A549 (cell line): ENCODE measurements around the gene PHYHIPL.

ENCODE experiments used
- PHF8 ChIP-seq: fragments of 200-600 bp; sonication (generic); IDR thresholded peaks from 2 replicates; pipeline ENCODE4 v1.6.1; 2016; ENCODE audit warnings: low read depth, mild to moderate bottlenecking, antibody characterized with exemption, moderate library complexity, borderline replicate concordance
- POLR2A ChIP-seq: IDR thresholded peaks from 2 replicates; pipeline ENCODE4 v1.6.1; 2012; ENCODE audit warnings: mild to moderate bottlenecking, low read length
- RFX5 ChIP-seq: fragments of 450-650 bp; IDR thresholded peaks from 2 replicates; pipeline ENCODE4 v1.7.1; 2014; ENCODE audit warnings: antibody characterized with exemption, mild to moderate bottlenecking, moderate library complexity
- SMC3 ChIP-seq: fragments of >200 bp; sonication (Bioruptor Twin); formaldehyde crosslinking; IDR thresholded peaks from 3 replicates; pipeline ENCODE4 v1.6.1; 2018; ENCODE audit warnings: inconsistent platforms
- TP53 ChIP-seq: fragments of 250-450 bp; sonication (Bioruptor Pico); IDR thresholded peaks from 2 replicates; pipeline ENCODE4 v1.5.0; 2021; ENCODE audit warnings: mild to moderate bottlenecking, moderate library complexity
- TF ChIP-seq, protein P1 (sequence below): fragments of >200 bp; sonication (Bioruptor Twin); formaldehyde crosslinking; IDR thresholded peaks from 3 replicates; pipeline ENCODE4 v1.5.1; 2016
- TF ChIP-seq, protein P2 (sequence below): fragments of 200-600 bp; sonication (generic); IDR thresholded peaks from 2 replicates; pipeline ENCODE4 v1.6.1; 2016; ENCODE audit warnings: antibody characterized with exemption, mild to moderate bottlenecking, moderate library complexity
- TF ChIP-seq, protein P3 (sequence below): fragments of 250-450 bp; sonication (Bioruptor Pico); IDR thresholded peaks from 2 replicates; pipeline ENCODE4 v1.5.0; 2021; ENCODE audit warnings: mild to moderate bottlenecking, moderate library complexity, borderline replicate concordance

DNA sequence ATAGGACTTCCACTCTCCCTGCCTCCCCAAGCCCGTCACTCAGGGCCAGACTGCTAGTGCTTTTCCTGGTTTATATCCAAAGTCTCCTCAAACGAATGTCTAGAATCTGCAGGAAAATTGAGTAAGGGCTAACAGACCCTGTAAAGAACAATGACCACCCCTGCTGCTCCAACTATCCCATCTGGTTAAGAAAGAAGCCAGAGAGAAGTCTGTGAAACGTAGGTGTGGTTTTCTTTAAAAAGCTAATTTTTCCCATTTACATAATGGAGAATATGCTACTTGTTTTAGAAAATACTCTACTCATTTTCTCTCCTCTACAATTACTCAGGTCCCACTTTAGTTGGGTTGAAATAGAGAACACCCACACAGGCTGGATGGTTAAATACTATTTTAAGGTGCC lies 113.4 kb downstream of the PHYHIPL start:
- TF ChIP-seq, protein P1, sequence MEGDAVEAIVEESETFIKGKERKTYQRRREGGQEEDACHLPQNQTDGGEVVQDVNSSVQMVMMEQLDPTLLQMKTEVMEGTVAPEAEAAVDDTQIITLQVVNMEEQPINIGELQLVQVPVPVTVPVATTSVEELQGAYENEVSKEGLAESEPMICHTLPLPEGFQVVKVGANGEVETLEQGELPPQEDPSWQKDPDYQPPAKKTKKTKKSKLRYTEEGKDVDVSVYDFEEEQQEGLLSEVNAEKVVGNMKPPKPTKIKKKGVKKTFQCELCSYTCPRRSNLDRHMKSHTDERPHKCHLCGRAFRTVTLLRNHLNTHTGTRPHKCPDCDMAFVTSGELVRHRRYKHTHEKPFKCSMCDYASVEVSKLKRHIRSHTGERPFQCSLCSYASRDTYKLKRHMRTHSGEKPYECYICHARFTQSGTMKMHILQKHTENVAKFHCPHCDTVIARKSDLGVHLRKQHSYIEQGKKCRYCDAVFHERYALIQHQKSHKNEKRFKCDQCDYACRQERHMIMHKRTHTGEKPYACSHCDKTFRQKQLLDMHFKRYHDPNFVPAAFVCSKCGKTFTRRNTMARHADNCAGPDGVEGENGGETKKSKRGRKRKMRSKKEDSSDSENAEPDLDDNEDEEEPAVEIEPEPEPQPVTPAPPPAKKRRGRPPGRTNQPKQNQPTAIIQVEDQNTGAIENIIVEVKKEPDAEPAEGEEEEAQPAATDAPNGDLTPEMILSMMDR, result no peak
- TF ChIP-seq, protein P2, sequence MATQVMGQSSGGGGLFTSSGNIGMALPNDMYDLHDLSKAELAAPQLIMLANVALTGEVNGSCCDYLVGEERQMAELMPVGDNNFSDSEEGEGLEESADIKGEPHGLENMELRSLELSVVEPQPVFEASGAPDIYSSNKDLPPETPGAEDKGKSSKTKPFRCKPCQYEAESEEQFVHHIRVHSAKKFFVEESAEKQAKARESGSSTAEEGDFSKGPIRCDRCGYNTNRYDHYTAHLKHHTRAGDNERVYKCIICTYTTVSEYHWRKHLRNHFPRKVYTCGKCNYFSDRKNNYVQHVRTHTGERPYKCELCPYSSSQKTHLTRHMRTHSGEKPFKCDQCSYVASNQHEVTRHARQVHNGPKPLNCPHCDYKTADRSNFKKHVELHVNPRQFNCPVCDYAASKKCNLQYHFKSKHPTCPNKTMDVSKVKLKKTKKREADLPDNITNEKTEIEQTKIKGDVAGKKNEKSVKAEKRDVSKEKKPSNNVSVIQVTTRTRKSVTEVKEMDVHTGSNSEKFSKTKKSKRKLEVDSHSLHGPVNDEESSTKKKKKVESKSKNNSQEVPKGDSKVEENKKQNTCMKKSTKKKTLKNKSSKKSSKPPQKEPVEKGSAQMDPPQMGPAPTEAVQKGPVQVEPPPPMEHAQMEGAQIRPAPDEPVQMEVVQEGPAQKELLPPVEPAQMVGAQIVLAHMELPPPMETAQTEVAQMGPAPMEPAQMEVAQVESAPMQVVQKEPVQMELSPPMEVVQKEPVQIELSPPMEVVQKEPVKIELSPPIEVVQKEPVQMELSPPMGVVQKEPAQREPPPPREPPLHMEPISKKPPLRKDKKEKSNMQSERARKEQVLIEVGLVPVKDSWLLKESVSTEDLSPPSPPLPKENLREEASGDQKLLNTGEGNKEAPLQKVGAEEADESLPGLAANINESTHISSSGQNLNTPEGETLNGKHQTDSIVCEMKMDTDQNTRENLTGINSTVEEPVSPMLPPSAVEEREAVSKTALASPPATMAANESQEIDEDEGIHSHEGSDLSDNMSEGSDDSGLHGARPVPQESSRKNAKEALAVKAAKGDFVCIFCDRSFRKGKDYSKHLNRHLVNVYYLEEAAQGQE, result no peak
- TF ChIP-seq POLR2A, result no peak
- TF ChIP-seq TP53 (CRISPR knock-in tag), result no peak
- no peak for TF ChIP-seq PHF8
- no peak for TF ChIP-seq SMC3
- TF ChIP-seq, protein P3, sequence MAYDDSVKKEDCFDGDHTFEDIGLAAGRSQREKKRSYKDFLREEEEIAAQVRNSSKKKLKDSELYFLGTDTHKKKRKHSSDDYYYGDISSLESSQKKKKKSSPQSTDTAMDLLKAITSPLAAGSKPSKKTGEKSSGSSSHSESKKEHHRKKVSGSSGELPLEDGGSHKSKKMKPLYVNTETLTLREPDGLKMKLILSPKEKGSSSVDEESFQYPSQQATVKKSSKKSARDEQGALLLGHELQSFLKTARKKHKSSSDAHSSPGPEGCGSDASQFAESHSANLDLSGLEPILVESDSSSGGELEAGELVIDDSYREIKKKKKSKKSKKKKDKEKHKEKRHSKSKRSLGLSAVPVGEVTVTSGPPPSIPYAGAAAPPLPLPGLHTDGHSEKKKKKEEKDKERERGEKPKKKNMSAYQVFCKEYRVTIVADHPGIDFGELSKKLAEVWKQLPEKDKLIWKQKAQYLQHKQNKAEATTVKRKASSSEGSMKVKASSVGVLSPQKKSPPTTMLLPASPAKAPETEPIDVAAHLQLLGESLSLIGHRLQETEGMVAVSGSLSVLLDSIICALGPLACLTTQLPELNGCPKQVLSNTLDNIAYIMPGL, result no peak
- no peak for TF ChIP-seq RFX5
